Mucosa of gallbladder (tissue), 1 donor: ENCODE data around the gene USP6NL. TPM values are rescaled to one million over a fixed set of nuclear protein-coding genes. Genes with fewer than 3 reads are reported as not detected.
"Not testable (repeated sequence)": the region's sequence is repeated elsewhere in the genome, so short reads cannot be mapped to it uniquely, and the experiment has no call there.

Experiments used
- DNase-seq: peaks from one replicate; pipeline ENCODE4 v3.0.0-alpha.2; 2020; ENCODE audit warnings: low spot score
- total RNA-seq: library from RNA; stranded (reverse); gene quantifications from one replicate; pipeline ENCODE4 v1.2.1, GENCODE V29; 2021
- donor health status: DM: no; HTN: no; CAD: no.

Gene USP6NL
- total RNA-seq, result 14.6 TPM

GRCh38 chr10:11611248-11612020 lies at the start of gene USP6NL:
Gene USP6NL, minus strand, starts transcription at chr10:11611650. Its CDS starts 14,016 bp downstream, at chr10:11597634.
- DNase-seq, result peak; percentile 91

GRCh38 chr10:11658801-11659368 lies 47.4 kb upstream of the USP6NL start:
- DNase-seq, result no peak

- DNase-seq, result no peak
These were observed 44.4 kb upstream of the USP6NL start for GRCh38 chr10:11655836-11656235.

GRCh38 chr10:11654659-11655058 lies 43.2 kb upstream of the USP6NL start:
- DNase-seq, result no peak

GRCh38 chr10:11653758-11654471 lies 42.5 kb upstream of the USP6NL start:
- DNase-seq, result no peak

GRCh38 chr10:11647676-11648075 lies 36.2 kb upstream of the USP6NL start:
- no peak for DNase-seq

GRCh38 chr10:11646450-11646849 lies 35.0 kb upstream of the USP6NL start:
- DNase-seq, result no peak

- no peak for DNase-seq
These were observed 31.6 kb upstream of the USP6NL start for GRCh38 chr10:11643039-11643438.

- no peak for DNase-seq
These were observed 31.1 kb upstream of the USP6NL start for GRCh38 chr10:11642566-11642965.

GRCh38 chr10:11639849-11640764 lies 28.7 kb upstream of the USP6NL start:
- no peak for DNase-seq

GRCh38 chr10:11639362-11639761 lies 27.9 kb upstream of the USP6NL start:
- no peak for DNase-seq

GRCh38 chr10:11638055-11638698 lies 26.7 kb upstream of the USP6NL start:
- DNase-seq, result no peak

- DNase-seq, result no peak
These were observed 25.4 kb upstream of the USP6NL start for GRCh38 chr10:11636697-11637303.

GRCh38 chr10:11631890-11632587 lies 20.6 kb upstream of the USP6NL start:
- DNase-seq, result no peak

GRCh38 chr10:11631291-11631690 lies 19.8 kb upstream of the USP6NL start:
- no peak for DNase-seq

- DNase-seq, result no peak
These were observed 18.3 kb upstream of the USP6NL start for GRCh38 chr10:11629731-11630130.

GRCh38 chr10:11627941-11628340 lies 16.5 kb upstream of the USP6NL start:
- DNase-seq, result not testable (repeated sequence)

GRCh38 chr10:11626071-11626470 lies 14.6 kb upstream of the USP6NL start:
- no peak for DNase-seq

- DNase-seq, result no peak
These were observed 13.7 kb upstream of the USP6NL start for GRCh38 chr10:11625019-11625735.

- DNase-seq, result no peak
These were observed 5.8 kb upstream of the USP6NL start for GRCh38 chr10:11617233-11617632.
